ENCODE results near the gene CDH7. TPM values are rescaled to one million over a fixed set of nuclear protein-coding genes. Genes with fewer than 3 reads are reported as not detected.
A peak's percentile ranks its signal among the peaks of the same experiment; 100 is the strongest.

The CDH7 gene
- total RNA-seq, 1 experiment from 2014 or later: not detected

GRCh38 chr18:65938592-65939372, 188.0 kb downstream of the CDH7 start:
- TF ChIP-seq SIN3A (IDR thresholded peaks at IDR 0.05; ENCODE audit: borderline replicate concordance, insufficient read depth, low read depth, low read length): no peak
- peak; percentile 14; the same call in 1 of the 2 replicates for TF ChIP-seq CTCF (IDR thresholded peaks at IDR 0.05)
- Histone ChIP-seq H3K9me3 (ENCODE audit: control insufficient read depth, insufficient read depth, low read depth, low read length) (no peaks in the 10 kb centered on the region), H3K4me1 (ENCODE audit: control insufficient read depth, insufficient read depth, low read length) (no peaks in the 10 kb centered on the region), H3K4me3 (ENCODE audit: low read depth in 2 of 2, low read length in 2 of 2) (no peak overlapping the region), H3K36me3 (ENCODE audit: control insufficient read depth, insufficient read depth, low read length) (no peaks in the 10 kb centered on the region), H3K27me3 (ENCODE audit: control insufficient read depth, insufficient read depth, low read length) (no peaks in the 10 kb centered on the region), H3K27ac (ENCODE audit: low read length) (no peak overlapping the region)
- in situ Hi-C loops (cut with HindIII; ENCODE audit: low pct_unique_long_range_greater_than_20kb, low sequenced_read_pairs): no loop called here
- POLR2A ChIA-PET: no interaction called here
- intact Hi-C loops (cut with micrococcal nuclease; ENCODE audit: unreplicated experiment): no loop called here
- no peak for ATAC-seq
- no TSS peak for BruUV-seq (replicated peaks)
- no peak for DNase-seq (ENCODE audit: low read depth, low spot score)
- CTCF ChIA-PET: no interaction called here
